B cell (primary cell): ENCODE measurements around the gene CRTC1. TPM values are rescaled to one million over a fixed set of nuclear protein-coding genes. Genes with fewer than 3 reads are reported as not detected.

Experiments used
- ATAC-seq: fragments of 200-7000 bp; cut with Tn5 transposase; one replicate; pipeline ENCODE4 v1.10.0; 2021; ENCODE audit warnings: low read depth, mild to moderate bottlenecking, moderate number of reproducible peaks, moderate library complexity
- CTCF ChIA-PET: fragments of 350-600 bp; sonication (Branson Sonifier 250); formaldehyde crosslinking; loops from one replicate; lab custom pipeline; 2021; ENCODE audit warnings: antibody characterized with exemption, inconsistent platforms; lab: Charles Lee
- POLR2A ChIA-PET: fragments of 350-600 bp; sonication (Branson Sonifier 250); formaldehyde crosslinking; loops from one replicate; lab custom pipeline; 2021; ENCODE audit warnings: antibody characterized with exemption; lab: Charles Lee
- DNase-seq: peaks from one replicate; pipeline ENCODE4 v3.0.0; 2013
- H2AFZ ChIP-seq: 2 replicates; pipeline ENCODE4 v1.6.1; 2012; ENCODE audit warnings: mild to moderate bottlenecking, low read depth, low read length; ENCODE audit not compliant: insufficient read depth, poor library complexity, severe bottlenecking
- H3K27ac ChIP-seq, 2 donors: 1 replicate in 1 of 2; 2 replicates in 1 of 2; pipeline ENCODE4 v1.5.1; 2012 to 2013; ENCODE audit warnings: low read length in 2 of 2, mild to moderate bottlenecking in 2 of 2, moderate library complexity in 1 of 2
- H3K27me3 ChIP-seq, 4 experiments: fragments of 200-600 bp in 1 of 4; sonication (generic) in 1 of 4; replicated peaks in 1 of 4; 1 replicate in 2 of 4; 2 replicates in 2 of 4; pipeline versions ENCODE4 v1.6.1 to v1.7.0; 2013 to 2016; ENCODE audit warnings: low read length in 3 of 4, mild to moderate bottlenecking in 2 of 4, mixed read lengths in 1 of 4, moderate library complexity in 1 of 4; ENCODE audit not compliant: insufficient read depth in 4 of 4, control insufficient read depth in 3 of 4; ENCODE audit errors: control extremely low read depth in 1 of 4
- H3K36me3 ChIP-seq, 2 experiments: replicated peaks in 1 of 2; 1 replicate in 1 of 2; 2 replicates in 1 of 2; pipeline versions ENCODE4 v1.6.1 to v1.7.1; 2013; ENCODE audit warnings: low read length in 1 of 2; ENCODE audit not compliant: insufficient read depth in 2 of 2, control insufficient read depth in 1 of 2; ENCODE audit errors: control extremely low read depth in 1 of 2, extremely low read depth in 1 of 2
- H3K4me1 ChIP-seq, 2 donors: fragments of 200-600 bp in 1 of 2; sonication (generic) in 1 of 2; 1 replicate in 1 of 2; 2 replicates in 1 of 2; pipeline versions ENCODE4 v1.5.1 to v1.6.1; 2013 to 2017; ENCODE audit warnings: low read length in 2 of 2; ENCODE audit not compliant: control insufficient read depth in 2 of 2, insufficient read depth in 2 of 2
- H3K4me2 ChIP-seq: replicated peaks from 2 replicates; pipeline ENCODE3; 2012; ENCODE audit warnings: mild to moderate bottlenecking, low read depth, low read length; ENCODE audit not compliant: poor library complexity, severe bottlenecking
- H3K4me3 ChIP-seq, 5 experiments: fragments of 200-600 bp in 1 of 5; sonication (generic) in 1 of 5; 1 replicate in 3 of 5; 2 replicates in 2 of 5; pipeline versions ENCODE4 v1.5.1 to v1.7.0; 2011 to 2016; ENCODE audit warnings: low read length in 4 of 5, mild to moderate bottlenecking in 4 of 5, low read depth in 2 of 5, control low read depth in 1 of 5, moderate library complexity in 1 of 5; ENCODE audit not compliant: insufficient read depth in 1 of 5; ENCODE audit errors: control extremely low read depth in 1 of 5, extremely low read depth in 1 of 5
- H3K79me2 ChIP-seq: fragments of 200-600 bp; sonication (generic); one replicate; pipeline ENCODE4 v1.6.0; 2016; ENCODE audit warnings: low read length; ENCODE audit not compliant: control insufficient read depth, insufficient read depth
- H3K9ac ChIP-seq: fragments of 200-600 bp; sonication (generic); 2 replicates; pipeline ENCODE4 v1.6.1; 2017; ENCODE audit warnings: mild to moderate bottlenecking, low read length, moderate library complexity
- H3K9me3 ChIP-seq, 3 donors: one replicate each; pipeline versions ENCODE4 v1.6.1 to v1.7.1; 2013; ENCODE audit warnings: low read length in 2 of 3; ENCODE audit not compliant: control insufficient read depth in 2 of 3, insufficient read depth in 1 of 3; ENCODE audit errors: control extremely low read depth in 1 of 3
- H4K20me1 ChIP-seq: 2 replicates; pipeline ENCODE4 v1.6.0; 2012; ENCODE audit warnings: mild to moderate bottlenecking, low read length; ENCODE audit not compliant: insufficient read depth, control insufficient read depth, poor library complexity, severe bottlenecking
- H3K27ac Mint-ChIP-seq: one replicate; pipeline ENCODE4 v1.8.0; 2021; ENCODE audit warnings: mixed read lengths
- H3K27me3 Mint-ChIP-seq: one replicate; pipeline ENCODE4 v1.8.0; 2021; ENCODE audit warnings: mixed read lengths
- H3K4me1 Mint-ChIP-seq: one replicate; pipeline ENCODE4 v1.8.0; 2021; ENCODE audit warnings: mixed read lengths
- H3K4me3 Mint-ChIP-seq: one replicate; pipeline ENCODE4 v1.8.0; 2021; ENCODE audit warnings: mixed read lengths
- H3K9me3 Mint-ChIP-seq: one replicate; pipeline ENCODE4 v1.8.0; 2022; ENCODE audit warnings: mixed read lengths; ENCODE audit not compliant: insufficient read depth
- CTCF ChIP-seq: fragments of 200-600 bp; IDR thresholded peaks from one replicate; pipeline ENCODE4 v1.8.0; 2022; ENCODE audit warnings: antibody characterized with exemption, mild to moderate bottlenecking
- EZH2 ChIP-seq: IDR thresholded peaks from 2 replicates; pipeline ENCODE4 v1.6.1; 2012; ENCODE audit warnings: borderline replicate concordance, low read depth, mild to moderate bottlenecking, moderate library complexity, low read length; ENCODE audit not compliant: insufficient read depth, poor library complexity, severe bottlenecking
- WGBS: methylation state at CpG from one replicate; pipeline ENCODE4 v1.1.5; 2013; ENCODE audit warnings: missing lambda C conversion rate; ENCODE audit not compliant: insufficient coverage; 5-methylcytosine and 5-hydroxymethylcytosine counted together
- intact Hi-C: fragments of 100-400 bp; cut with micrococcal nuclease; formaldehyde crosslinking; loops from one replicate; pipeline ENCODE4 v1.10.0; 2022
- polyA plus RNA-seq: library from polyadenylated mRNA; depleted of rRNA; stranded (reverse); fragments of >200 nt; gene quantifications from 2 replicates; pipeline ENCODE4 v1.2.3, GENCODE V29; 2012
- total RNA-seq, 2 donors: library from RNA; stranded (reverse); fragments of 120-200 nt in 1 of 2; gene quantifications; 1 replicate in 1 of 2; 2 replicates in 1 of 2; pipeline versions ENCODE4 v1.2.3 to v1.2.4, GENCODE V29; 2013 to 2022

The CRTC1 gene
- total and polyA plus RNA-seq, 2 donors (not counting 1 experiment from before 2014, with no cell fraction given), result 15.9 to 30.1 TPM

- H3K9ac ChIP-seq, result no peak overlapping the region
- H3K27me3 Mint-ChIP-seq, result no peaks in the 10 kb centered on the region
- no peak overlapping the region for H3K27ac Mint-ChIP-seq
- H4K20me1 ChIP-seq, result peaks cover 48% of the 10 kb centered on the region
- no peaks in the 10 kb centered on the region for H3K79me2 ChIP-seq
- DNase-seq, result no peak
- no peak overlapping the region for H3K4me3 ChIP-seq
- no peaks in the 10 kb centered on the region for H3K4me1 ChIP-seq
- H3K27ac ChIP-seq, result no peak overlapping the region
- H3K9me3 Mint-ChIP-seq, result no peaks in the 10 kb centered on the region
- no peak for TF ChIP-seq CTCF
- TF ChIP-seq EZH2, result no peak
- H3K9me3 ChIP-seq, result no peaks in the 10 kb centered on the region
- CTCF ChIA-PET, result interaction anchor here (0.6 kb wide), 1 partner anchor 229 kb away, joined by 3 read pairs; no protein-coding TSS in a partner anchor
- no peak for ATAC-seq
- peaks cover 0 to 5% of the 10 kb centered on the region in 2 experiments for H3K36me3 ChIP-seq
- H3K4me3 Mint-ChIP-seq, result no peak overlapping the region
- no peak overlapping the region for H3K4me2 ChIP-seq
- no peaks in the 10 kb centered on the region for H3K4me1 Mint-ChIP-seq
- H3K27me3 ChIP-seq, result no peaks in the 10 kb centered on the region
- intact Hi-C loops, result no loop called here
- POLR2A ChIA-PET, result no interaction called here
- no peak overlapping the region for H2AFZ ChIP-seq
- WGBS, result 96% methylated on average over 16 of the region's 26 CpGs
Measured at GRCh38 chr19:18745012-18745735, 61.7 kb downstream of the CRTC1 start.

- H3K9me3 ChIP-seq, result no peaks in the 10 kb centered on the region
- Mint-ChIP-seq H3K27me3 (no peaks in the 10 kb centered on the region), H3K9me3 (no peaks in the 10 kb centered on the region), H3K27ac (no peak overlapping the region), H3K4me1 (no peaks in the 10 kb centered on the region), H3K4me3 (no peak overlapping the region)
- no peak overlapping the region for H2AFZ ChIP-seq
- no peaks in the 10 kb centered on the region for H3K4me1 ChIP-seq
- ATAC-seq (no peak), DNase-seq (no peak)
- no peak overlapping the region for H3K9ac ChIP-seq
- H3K4me3 ChIP-seq, result no peak overlapping the region
- intact Hi-C loops, result no loop called here
- 94% methylated on average over 5 of the region's 5 CpGs for WGBS
- H3K36me3 ChIP-seq, result peaks cover 0 to 10% of the 10 kb centered on the region in 2 experiments
- no peak overlapping the region for H3K4me2 ChIP-seq
- ChIA-PET POLR2A (no interaction called here), CTCF (interaction anchor here (0.6 kb wide), 1 partner anchor 228 kb away, joined by 3 read pairs; no protein-coding TSS in a partner anchor)
- no peaks in the 10 kb centered on the region for H3K79me2 ChIP-seq
- H3K27me3 ChIP-seq, result no peaks in the 10 kb centered on the region
- H3K27ac ChIP-seq, result no peak overlapping the region
- TF ChIP-seq EZH2 (no peak), CTCF (no peak)
- H4K20me1 ChIP-seq, result peaks cover 43% of the 10 kb centered on the region
Measured at GRCh38 chr19:18745931-18746330, 62.5 kb downstream of the CRTC1 start.
